ENCODE measurements around the gene PTPRJ.

GRCh38 chr11:47946682-47947559, 33.4 kb upstream of the PTPRJ start:
- TF ChIP-seq POLR2A (IDR thresholded peaks at IDR 0.05) = no peak
- no peak for TF ChIP-seq CTCF (IDR thresholded peaks at IDR 0.05)

Data from vagina (tissue), 2 donors.